Sigmoid colon (tissue), 7 donors: ENCODE measurements around the gene PREX1. TPM values are rescaled to one million over a fixed set of nuclear protein-coding genes. Genes with fewer than 3 reads are reported as not detected.

Experiments used
- DNase-seq: peaks from one replicate; pipeline ENCODE4 v3.0.0-alpha.2; 2019
- H3K27ac ChIP-seq, 4 donors: fragments of 200-600 bp; sonication (generic); one replicate each; pipeline ENCODE4 v1.5.1; 2016 to 2019; ENCODE audit warnings: mild to moderate bottlenecking in 1 of 4
- H3K27me3 ChIP-seq, 3 donors: fragments of 200-600 bp; sonication (generic); one replicate each; pipeline ENCODE4 v1.5.1; 2019; ENCODE audit warnings: mild to moderate bottlenecking in 1 of 3
- H3K36me3 ChIP-seq, 4 donors: fragments of 200-600 bp; sonication (generic); one replicate each; pipeline ENCODE4 v1.5.1; 2016 to 2019
- H3K4me1 ChIP-seq, 4 donors: fragments of 200-600 bp; sonication (generic); one replicate each; pipeline ENCODE4 v1.5.1; 2017 to 2019
- H3K4me3 ChIP-seq, 4 donors: fragments of 200-600 bp; sonication (generic); one replicate each; pipeline ENCODE4 v1.5.1; 2017 to 2019; ENCODE audit warnings: mild to moderate bottlenecking in 2 of 4, moderate library complexity in 1 of 4
- H3K9me3 ChIP-seq, 4 donors: fragments of 200-600 bp in 3 of 4; sonication (generic) in 3 of 4; one replicate each; pipeline versions ENCODE4 v1.5.1 to v1.6.1; 2013 to 2019
- CTCF ChIP-seq, 4 experiments: fragments of 450-650 bp in 3 of 4; fragments of 200-600 bp in 1 of 4; IDR thresholded peaks; one replicate each; pipeline ENCODE4 v1.5.1; 2016 to 2019; ENCODE audit warnings: antibody characterized with exemption in 4 of 4, mild to moderate bottlenecking in 3 of 4, moderate library complexity in 2 of 4
- EP300 ChIP-seq, 4 donors: sonication (generic); formaldehyde crosslinking; IDR thresholded peaks; one replicate each; pipeline ENCODE4 v1.6.1; 2017; ENCODE audit warnings: antibody characterized with exemption in 4 of 4
- POLR2A ChIP-seq, 2 donors: fragments of 450-650 bp; IDR thresholded peaks; one replicate each; pipeline ENCODE4 v1.6.1; 2016; ENCODE audit warnings: antibody characterized with exemption in 2 of 2, mild to moderate bottlenecking in 2 of 2, moderate library complexity in 2 of 2
- POLR2AphosphoS5 ChIP-seq, 4 donors: sonication (generic); formaldehyde crosslinking; IDR thresholded peaks; one replicate each; pipeline ENCODE4 v1.6.1; 2017; ENCODE audit warnings: antibody characterized with exemption in 4 of 4
- WGBS, 2 donors: extraction: QIAGEN DNeasy Blood & Tissue Kit; methylation state at CpG; one replicate each; pipeline ENCODE4 v1.1.7; 2013; 5-methylcytosine and 5-hydroxymethylcytosine counted together
- intact Hi-C: fragments of 100-400 bp; cut with DNase I; formaldehyde crosslinking; loops from one replicate; pipeline ENCODE4 v1.15.1; 2023
- polyA plus RNA-seq, 3 donors: library from polyadenylated mRNA; stranded (reverse); fragments of 200-250 nt; gene quantifications; one replicate each; pipeline ENCODE4 v1.2.3, GENCODE V29; 2013
- total RNA-seq, 4 donors: library from RNA; depleted of rRNA; stranded (reverse); fragments of >200 nt; gene quantifications; one replicate each; pipeline ENCODE4 v1.1.0, GENCODE V29; 2016
- donor health status: healthy with polysubstance abuse.
- donor health status: Bipolar disorder and iron deficiency.
- donor health status: healthy.

Gene PREX1
- total and polyA plus RNA-seq, 7 donors = 5.4 to 22.9 (median 15.5) TPM

DNA sequence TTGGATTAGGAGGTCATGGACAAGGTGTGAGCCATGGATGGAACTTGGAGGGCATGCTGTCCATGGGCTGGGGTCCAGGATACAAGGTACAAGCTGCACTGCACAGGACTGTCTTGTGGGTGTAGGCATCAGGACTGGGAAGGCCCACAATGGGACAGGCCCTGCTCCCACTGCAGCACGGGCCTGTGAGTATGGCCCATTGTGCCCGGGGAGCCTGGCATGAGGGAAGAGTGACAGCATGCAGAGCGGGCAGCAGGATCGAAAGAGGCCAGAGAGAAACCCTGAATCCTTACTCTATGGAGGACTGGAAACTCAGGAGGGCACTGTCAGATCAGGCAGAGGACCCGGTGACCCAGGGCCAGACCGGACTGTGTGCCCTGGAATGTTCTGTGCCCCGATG is 211.3 kb downstream of the PREX1 start:
- Histone ChIP-seq H3K9me3 (no peaks in the 10 kb centered on the region), H3K4me3 (no peak overlapping the region), H3K36me3 (no peaks in the 10 kb centered on the region), H3K4me1 (peaks cover 0 to 22% (median 21%) of the 10 kb centered on the region in 4 donors), H3K27me3 (no peaks in the 10 kb centered on the region), H3K27ac (no peak overlapping the region)
- 80 to 93% methylated on average over 7 of the region's 7 CpGs for WGBS, 2 donors
- intact Hi-C loops = no loop called here
- TF ChIP-seq POLR2AphosphoS5 (IDR thresholded peaks at IDR 0.05) (no peak), CTCF (IDR thresholded peaks at IDR 0.05) (no peak), EP300 (IDR thresholded peaks at IDR 0.05) (no peak), POLR2A (IDR thresholded peaks at IDR 0.05) (no peak)
- DNase-seq = no peak

GRCh38 chr20:48615871-48616270 is 211.9 kb downstream of the PREX1 start:
- no peak overlapping the region for H3K27ac ChIP-seq
- WGBS, 2 donors = 82 to 94% methylated on average over 3 of the region's 3 CpGs
- intact Hi-C loops = no loop called here
- peaks cover 0 to 17% (median 16%) of the 10 kb centered on the region in 4 donors for H3K4me1 ChIP-seq
- no peaks in the 10 kb centered on the region for H3K36me3 ChIP-seq
- no peaks in the 10 kb centered on the region for H3K27me3 ChIP-seq
- no peaks in the 10 kb centered on the region for H3K9me3 ChIP-seq
- TF ChIP-seq POLR2AphosphoS5 (IDR thresholded peaks at IDR 0.05) = no peak
- TF ChIP-seq POLR2A (IDR thresholded peaks at IDR 0.05) = no peak
- no peak for TF ChIP-seq CTCF (IDR thresholded peaks at IDR 0.05)
- TF ChIP-seq EP300 (IDR thresholded peaks at IDR 0.05) = no peak
- no peak for DNase-seq
- no peak overlapping the region for H3K4me3 ChIP-seq

- TF ChIP-seq CTCF (IDR thresholded peaks at IDR 0.05) = no peak
- TF ChIP-seq EP300 (IDR thresholded peaks at IDR 0.05) = no peak
- TF ChIP-seq POLR2A (IDR thresholded peaks at IDR 0.05) = no peak
- TF ChIP-seq POLR2AphosphoS5 (IDR thresholded peaks at IDR 0.05) = no peak
- Histone ChIP-seq H3K4me1 (peaks cover 0 to 6% (median 5%) of the 10 kb centered on the region in 4 donors), H3K27me3 (no peaks in the 10 kb centered on the region), H3K27ac (no peak overlapping the region), H3K9me3 (no peaks in the 10 kb centered on the region), H3K4me3 (no peak overlapping the region), H3K36me3 (no peaks in the 10 kb centered on the region)
- peak; percentile 24 for DNase-seq
- intact Hi-C loops = loop anchor here (5.0 kb wide), 1 partner anchor 637 kb away; no protein-coding TSS in a partner anchor
- 86 to 87% methylated on average over 12 of the region's 12 CpGs for WGBS, 2 donors
These were observed 213.1 kb downstream of the PREX1 start for GRCh38 chr20:48614593-48615274.

- no peaks in the 10 kb centered on the region for H3K4me1 ChIP-seq
- WGBS, 2 donors = 50 to 70% methylated on average over 4 of the region's 4 CpGs
- TF ChIP-seq EP300 (IDR thresholded peaks at IDR 0.05) (no peak), POLR2A (IDR thresholded peaks at IDR 0.05) (no peak), POLR2AphosphoS5 (IDR thresholded peaks at IDR 0.05) (no peak), CTCF (IDR thresholded peaks at IDR 0.05) (no peak)
- no peak overlapping the region for H3K27ac ChIP-seq
- H3K9me3 ChIP-seq = no peaks in the 10 kb centered on the region
- H3K27me3 ChIP-seq = no peaks in the 10 kb centered on the region
- H3K36me3 ChIP-seq = no peaks in the 10 kb centered on the region
- H3K4me3 ChIP-seq = no peak overlapping the region
- intact Hi-C loops = loop anchor here (5.0 kb wide), 1 partner anchor 637 kb away; no protein-coding TSS in a partner anchor
- no peak for DNase-seq
These were observed 213.9 kb downstream of the PREX1 start for GRCh38 chr20:48613926-48614325.
